Psoas muscle (tissue), 8 donors: ENCODE data around the gene PAX2. TPM values are rescaled to one million over a fixed set of nuclear protein-coding genes. Genes with fewer than 3 reads are reported as not detected.

Experiments used
- ATAC-seq, 4 donors: fragments of 200-7000 bp; cut with Tn5 transposase; one replicate each; pipeline ENCODE4 v1.9.1; 2020; ENCODE audit warnings: moderate library complexity in 3 of 4, mild to moderate bottlenecking in 2 of 4
- DNase-seq, 2 donors: peaks; one replicate each; pipeline ENCODE4 v3.0.0-alpha.2; 2020
- H3K27ac ChIP-seq: fragments of 200-600 bp; one replicate; pipeline ENCODE4 v1.8.0; 2022
- H3K27me3 ChIP-seq, 3 donors: fragments of 200-600 bp in 1 of 3; one replicate each; pipeline versions ENCODE4 v1.6.1 to v1.8.0; 2013 to 2022; ENCODE audit warnings: low read length in 2 of 3, mild to moderate bottlenecking in 2 of 3, moderate library complexity in 1 of 3; ENCODE audit not compliant: insufficient read depth in 3 of 3
- H3K36me3 ChIP-seq, 2 donors: fragments of 200-600 bp in 1 of 2; one replicate each; pipeline versions ENCODE4 v1.6.1 to v1.8.0; 2013 to 2022; ENCODE audit warnings: low read depth in 1 of 2, mild to moderate bottlenecking in 1 of 2, moderate library complexity in 1 of 2; ENCODE audit not compliant: insufficient read depth in 1 of 2
- H3K4me1 ChIP-seq: fragments of 200-600 bp; one replicate; pipeline ENCODE4 v1.8.0; 2022
- H3K4me3 ChIP-seq: fragments of 200-600 bp; one replicate; pipeline ENCODE4 v1.8.0; 2022; ENCODE audit warnings: mild to moderate bottlenecking
- H3K9me3 ChIP-seq: fragments of 200-600 bp; one replicate; pipeline ENCODE4 v1.8.0; 2022
- CTCF ChIP-seq: fragments of 200-600 bp; IDR thresholded peaks from one replicate; pipeline ENCODE4 v1.8.0; 2022; ENCODE audit warnings: antibody characterized with exemption
- WGBS, 3 donors: extraction: QIAGEN DNeasy Blood & Tissue Kit; methylation state at CpG; one replicate each; pipeline versions ENCODE4 v1.1.6 to v1.1.7; 2013; 5-methylcytosine and 5-hydroxymethylcytosine counted together
- intact Hi-C, 2 donors: fragments of 100-400 bp; cut with DNase I; formaldehyde crosslinking; loops; one replicate each; pipeline versions ENCODE4 v1.11.0 to v1.14.2; 2022
- polyA plus RNA-seq, 3 donors: library from polyadenylated mRNA; stranded (reverse); fragments of 200-250 nt; gene quantifications; one replicate each; pipeline ENCODE4 v1.2.3, GENCODE V29; 2013
- total RNA-seq, 4 donors: library from RNA; stranded (reverse); fragmentation: NEBNext Ultra II Directional in 2 of 4; extraction: Animal tissue kit (Norgen Biotek cat#: 25700) in 2 of 4; gene quantifications; one replicate each; pipeline versions ENCODE4 v1.2.1 to v1.2.4, GENCODE V29; 2021 to 2023
- donor health status: healthy with polysubstance abuse.
- donor health status: DM: no; HTN: no; CAD: no; lungs with moderate emphysema.
- donor health status: Bipolar disorder and iron deficiency.
- donor health status: healthy.
- donor health status: DM: yes; HTN: yes; CAD: no.
- donor health status: DM: no; HTN: no; CAD: no.
- donor health status: DM: no; HTN: no; CAD: no.
- donor health status: DM: yes; HTN: yes; CAD: no.

PAX2 gene
- total and polyA plus RNA-seq, 7 donors: not detected

GRCh38 chr10:100751211-100751933 is 6.0 kb downstream of the PAX2 start:
- Histone ChIP-seq H3K27me3 (peaks cover 0 to 98% (median 59%) of the 10 kb centered on the region in 3 donors), H3K36me3 (no peaks in the 10 kb centered on the region), H3K4me1 (peaks cover 9% of the 10 kb centered on the region), H3K4me3 (no peak overlapping the region), H3K9me3 (no peaks in the 10 kb centered on the region), H3K27ac (no peak overlapping the region)
- intact Hi-C loops: no loop called here
- TF ChIP-seq CTCF: no peak
- 24 to 43% (median 28%) methylated on average over 7 of the region's 7 CpGs for WGBS, 3 donors
- ATAC-seq: no peak
- DNase-seq: no peak

- no peak overlapping the region for H3K27ac ChIP-seq
- no peak overlapping the region for H3K4me3 ChIP-seq
- TF ChIP-seq CTCF: no peak
- DNase-seq (no peak), ATAC-seq (no peak)
- no peaks in the 10 kb centered on the region for H3K9me3 ChIP-seq
- 88 to 90% (median 89%) methylated on average over 1 of the region's 1 CpG for WGBS, 3 donors
- intact Hi-C loops: no loop called here
- H3K27me3 ChIP-seq: peaks cover 0 to 93% (median 27%) of the 10 kb centered on the region in 3 donors
- H3K4me1 ChIP-seq: no peaks in the 10 kb centered on the region
- H3K36me3 ChIP-seq: no peaks in the 10 kb centered on the region
These were observed 10.4 kb downstream of the PAX2 start for GRCh38 chr10:100755821-100756220.

- DNase-seq (no peak), ATAC-seq (no peak)
- intact Hi-C loops: no loop called here
- Histone ChIP-seq H3K27me3 (peaks cover 3 to 71% (median 7%) of the 10 kb centered on the region in 3 donors), H3K36me3 (no peaks in the 10 kb centered on the region), H3K4me3 (no peak overlapping the region), H3K27ac (no peak overlapping the region), H3K9me3 (no peaks in the 10 kb centered on the region), H3K4me1 (no peaks in the 10 kb centered on the region)
- TF ChIP-seq CTCF: no peak
- WGBS, 3 donors: 49 to 52% (median 52%) methylated on average over 4 of the region's 4 CpGs
These were observed 13.9 kb downstream of the PAX2 start for GRCh38 chr10:100759331-100759730.

GRCh38 chr10:100760726-100761125 is 15.3 kb downstream of the PAX2 start:
- intact Hi-C loops: no loop called here
- Histone ChIP-seq H3K4me1 (no peaks in the 10 kb centered on the region), H3K36me3 (no peaks in the 10 kb centered on the region), H3K4me3 (no peak overlapping the region), H3K27me3 (peaks cover 3 to 73% (median 7%) of the 10 kb centered on the region in 3 donors), H3K27ac (no peak overlapping the region), H3K9me3 (no peaks in the 10 kb centered on the region)
- WGBS, 3 donors: 34 to 52% (median 38%) methylated on average over 5 of the region's 5 CpGs
- TF ChIP-seq CTCF: no peak
- DNase-seq (no peak), ATAC-seq (no peak)

GRCh38 chr10:100761191-100761590 is 15.8 kb downstream of the PAX2 start:
- Histone ChIP-seq H3K27me3 (peaks cover 3 to 70% (median 5%) of the 10 kb centered on the region in 3 donors), H3K27ac (no peak overlapping the region), H3K4me1 (no peaks in the 10 kb centered on the region), H3K36me3 (no peaks in the 10 kb centered on the region), H3K4me3 (no peak overlapping the region), H3K9me3 (no peaks in the 10 kb centered on the region)
- ATAC-seq: no peak
- DNase-seq: no peak
- intact Hi-C loops: no loop called here
- no peak for TF ChIP-seq CTCF
- 79 to 81% (median 80%) methylated on average over 7 of the region's 7 CpGs for WGBS, 3 donors
